GM23338 (cell line): ENCODE data around the gene RGS6. TPM values are rescaled to one million over a fixed set of nuclear protein-coding genes. Genes with fewer than 3 reads are reported as not detected.

Experiments used
- ATAC-seq: fragments of 200-7000 bp; cut with Tn5 transposase; 3 replicates; pipeline ENCODE4 v1.9.1; 2020
- DNase-seq: peaks from one replicate; pipeline ENCODE4 v3.0.0-alpha.2; 2015; ENCODE audit warnings: low spot score
- H2AFZ ChIP-seq: fragments of 200-600 bp; sonication (generic); 2 replicates; pipeline ENCODE4 v1.8.0; 2016; ENCODE audit warnings: antibody characterized with exemption, mild to moderate bottlenecking, moderate library complexity
- H3F3A ChIP-seq: fragments of 200-600 bp; sonication (generic); replicated peaks from 2 replicates; pipeline ENCODE4 v1.8.0; 2017; ENCODE audit warnings: antibody characterized with exemption, mixed run types, low read depth
- H3K27ac ChIP-seq: fragments of 200-600 bp; sonication (generic); 2 replicates; pipeline ENCODE4 v1.6.1; 2016; ENCODE audit warnings: low read depth
- H3K27me3 ChIP-seq: fragments of 200-600 bp; sonication (generic); 2 replicates; pipeline ENCODE4 v1.8.0; 2016; ENCODE audit warnings: mild to moderate bottlenecking, mixed run types, moderate library complexity; ENCODE audit not compliant: insufficient read depth
- H3K36me3 ChIP-seq: fragments of 200-600 bp; sonication (generic); 2 replicates; pipeline ENCODE4 v1.8.0; 2016; ENCODE audit warnings: mild to moderate bottlenecking; ENCODE audit not compliant: insufficient read depth
- H3K4me1 ChIP-seq: fragments of 200-600 bp; sonication (generic); 2 replicates; pipeline ENCODE4 v1.8.0; 2016; ENCODE audit warnings: mild to moderate bottlenecking, moderate library complexity; ENCODE audit not compliant: insufficient read depth
- H3K4me2 ChIP-seq: fragments of 200-600 bp; sonication (generic); 2 replicates; pipeline ENCODE4 v1.7.1; 2017; ENCODE audit warnings: mixed run types
- H3K4me3 ChIP-seq: fragments of 200-600 bp; sonication (generic); 2 replicates; pipeline ENCODE4 v1.6.1; 2016; ENCODE audit warnings: mixed run types
- H3K79me2 ChIP-seq: fragments of 200-600 bp; sonication (generic); replicated peaks from 2 replicates; pipeline ENCODE4 v1.8.0; 2017; ENCODE audit warnings: mild to moderate bottlenecking; ENCODE audit not compliant: insufficient read depth
- H3K9me2 ChIP-seq: fragments of 200-600 bp; sonication (generic); 2 replicates; pipeline ENCODE4 v1.8.0; 2017; ENCODE audit not compliant: insufficient read depth
- H4K20me1 ChIP-seq: fragments of 200-600 bp; sonication (generic); replicated peaks from 2 replicates; pipeline ENCODE4 v1.8.0; 2017; ENCODE audit warnings: mild to moderate bottlenecking; ENCODE audit not compliant: insufficient read depth
- H3K27ac Mint-ChIP-seq: 2 replicates; pipeline ENCODE4 v1.8.0; 2020; ENCODE audit warnings: inconsistent platforms, mild to moderate bottlenecking, moderate library complexity, mixed read lengths
- H3K27me3 Mint-ChIP-seq: 3 replicates; pipeline ENCODE4 v1.8.0; 2022; ENCODE audit warnings: low read depth, mild to moderate bottlenecking, moderate library complexity, mixed read lengths, inconsistent platforms; ENCODE audit not compliant: insufficient read depth, poor library complexity
- H3K36me3 Mint-ChIP-seq: 3 replicates; pipeline ENCODE4 v1.8.0; 2021; ENCODE audit warnings: low read depth, mild to moderate bottlenecking, inconsistent platforms, moderate library complexity, mixed read lengths
- H3K4me1 Mint-ChIP-seq: 3 replicates; pipeline ENCODE4 v1.8.0; 2020; ENCODE audit warnings: mild to moderate bottlenecking, inconsistent platforms, mixed read lengths
- H3K4me3 Mint-ChIP-seq: 3 replicates; pipeline ENCODE4 v1.8.0; 2021; ENCODE audit warnings: moderate library complexity, mild to moderate bottlenecking, inconsistent platforms, mixed read lengths
- H3K9me3 Mint-ChIP-seq: 3 replicates; pipeline ENCODE4 v1.8.0; 2020; ENCODE audit warnings: moderate library complexity, mild to moderate bottlenecking, inconsistent platforms, mixed read lengths
- CREB1 ChIP-seq: fragments of 250-450 bp; sonication (Bioruptor Pico); IDR thresholded peaks from 2 replicates; pipeline ENCODE4 v1.5.0; 2020; ENCODE audit warnings: low read depth, mild to moderate bottlenecking, moderate library complexity
- CTCF ChIP-seq, 2 experiments: fragments of 200-600 bp in 1 of 2; sonication (generic) in 1 of 2; conservative IDR thresholded peaks; 2 replicates each; pipeline versions ENCODE4 v1.5.1 to v1.6.1; 2016 to 2017; ENCODE audit warnings: antibody characterized with exemption in 2 of 2, low read depth in 2 of 2, mild to moderate bottlenecking in 2 of 2, moderate library complexity in 1 of 2
- ETS1 ChIP-seq: IDR thresholded peaks from 2 replicates; pipeline ENCODE4 v1.6.1; 2016; ENCODE audit warnings: antibody characterized with exemption
- JUNB ChIP-seq: IDR thresholded peaks from one replicate; pipeline ENCODE4 v1.6.1; 2016; ENCODE audit warnings: antibody characterized with exemption; ENCODE audit not compliant: unreplicated experiment
- NANOG ChIP-seq: IDR thresholded peaks from 2 replicates; pipeline ENCODE4 v1.6.1; 2016; ENCODE audit warnings: antibody characterized with exemption, borderline replicate concordance
- POLR2AphosphoS5 ChIP-seq: IDR thresholded peaks from 2 replicates; pipeline ENCODE4 v1.6.1; 2016; ENCODE audit warnings: antibody characterized with exemption, low read depth
- REST ChIP-seq: IDR thresholded peaks from one replicate; pipeline ENCODE4 v1.6.1; 2018; ENCODE audit warnings: antibody characterized with exemption; ENCODE audit not compliant: unreplicated experiment
- STAT1 ChIP-seq: IDR thresholded peaks from one replicate; pipeline ENCODE4 v1.6.1; 2016; ENCODE audit warnings: antibody characterized with exemption; ENCODE audit not compliant: unreplicated experiment
- ZNF114 ChIP-seq: fragments of 250-450 bp; sonication (Bioruptor Pico); IDR thresholded peaks from 2 replicates; pipeline ENCODE4 v1.5.0; 2020; ENCODE audit warnings: mild to moderate bottlenecking, moderate library complexity
- ZNF331 ChIP-seq: fragments of 250-450 bp; sonication (Bioruptor Pico); IDR thresholded peaks from 2 replicates; pipeline ENCODE4 v1.5.0; 2020; ENCODE audit warnings: low read depth, mild to moderate bottlenecking, moderate library complexity
- polyA plus RNA-seq: library from polyadenylated mRNA; unstranded; fragments of >200 nt; fragmentation: Nextera tagmentation; extraction: Ambion mirVana; gene quantifications from 2 replicates; pipeline ENCODE4 v1.2.1, GENCODE V29; 2016
- total RNA-seq: library from RNA; depleted of rRNA; stranded (reverse); fragments of >200 nt; shearing (Covaris generic); gene quantifications from 2 replicates; pipeline ENCODE4 v1.2.3, GENCODE V29; 2014

The RGS6 gene
- total and polyA plus RNA-seq, 2 experiments from 2014 or later: 0.66 to 0.83 TPM

GRCh38 chr14:72471346-72471745 lies 539.1 kb downstream of the RGS6 start:
- no peaks in the 10 kb centered on the region for H3F3A ChIP-seq

GRCh38 chr14:72472845-72473244 lies 540.6 kb downstream of the RGS6 start:
- Histone ChIP-seq H3K4me2 (no peak overlapping the region), H3F3A (no peaks in the 10 kb centered on the region), H4K20me1 (no peaks in the 10 kb centered on the region), H3K36me3 (no peaks in the 10 kb centered on the region), H3K27ac (no peak overlapping the region), H3K4me3 (no peak overlapping the region), H2AFZ (no peak overlapping the region), H3K27me3 (no peaks in the 10 kb centered on the region), H3K9me2 (no peaks in the 10 kb centered on the region), H3K4me1 (no peaks in the 10 kb centered on the region), H3K79me2 (no peaks in the 10 kb centered on the region)
- DNase-seq: peak; percentile 36
- Mint-ChIP-seq H3K27ac (no peak overlapping the region), H3K27me3 (peaks cover 7% of the 10 kb centered on the region), H3K36me3 (peaks cover 2% of the 10 kb centered on the region; the same call in 2 of the 3 replicates), H3K9me3 (peaks cover 2% of the 10 kb centered on the region; the same call in 2 of the 3 replicates), H3K4me3 (no peak overlapping the region), H3K4me1 (peaks cover 9% of the 10 kb centered on the region; the same call in 2 of the 3 replicates)
- no peak for ATAC-seq
- TF ChIP-seq CREB1: no peak
- no peak for TF ChIP-seq ETS1
- TF ChIP-seq CTCF (conservative IDR thresholded peaks at IDR 0.05; ENCODE audit: low read depth in 2 of 2): peak in 1 of 2 experiments; percentile 45; a peak in 2 of 4 replicates
- TF ChIP-seq NANOG: no peak
- no peak for TF ChIP-seq JUNB

More at GRCh38 chr14:72471346-72471745, 539.1 kb downstream of the RGS6 start:
- Histone ChIP-seq H3K36me3 (no peaks in the 10 kb centered on the region), H2AFZ (no peak overlapping the region), H3K4me1 (no peaks in the 10 kb centered on the region), H3K27ac (no peak overlapping the region), H3K4me2 (no peak overlapping the region), H4K20me1 (no peaks in the 10 kb centered on the region), H3K4me3 (no peak overlapping the region), H3K79me2 (no peaks in the 10 kb centered on the region), H3K27me3 (no peaks in the 10 kb centered on the region), H3K9me2 (no peaks in the 10 kb centered on the region)
- Mint-ChIP-seq H3K36me3 (peaks cover 9% of the 10 kb centered on the region), H3K4me3 (no peak overlapping the region), H3K4me1 (no peaks in the 10 kb centered on the region), H3K9me3 (peaks cover 17% of the 10 kb centered on the region), H3K27me3 (peaks cover 7% of the 10 kb centered on the region), H3K27ac (no peak overlapping the region)
- no peak for DNase-seq
- TF ChIP-seq ETS1 (no peak), ZNF331 (CRISPR knock-in tag) (no peak), REST (no peak), ZNF114 (CRISPR knock-in tag) (no peak), POLR2AphosphoS5 (no peak), CREB1 (no peak), STAT1 (no peak)
- ATAC-seq: no peak
